GM21619 (cell line): ENCODE results near the gene LSS.

Experiments used
- ATAC-seq: cut with Tn5 transposase; IDR thresholded peaks from one replicate; pipeline ENCODE4 v1.9.1; 2021; ENCODE audit not compliant: unreplicated experiment

The LSS gene

GRCh38 chr21:46219591-46220239 lies 8.9 kb downstream of the LSS start:
- ATAC-seq, result no peak

GRCh38 chr21:46218906-46219590 lies 9.5 kb downstream of the LSS start:
- ATAC-seq, result no peak

GRCh38 chr21:46217511-46218196 lies 10.9 kb downstream of the LSS start:
- no peak for ATAC-seq

DNA sequence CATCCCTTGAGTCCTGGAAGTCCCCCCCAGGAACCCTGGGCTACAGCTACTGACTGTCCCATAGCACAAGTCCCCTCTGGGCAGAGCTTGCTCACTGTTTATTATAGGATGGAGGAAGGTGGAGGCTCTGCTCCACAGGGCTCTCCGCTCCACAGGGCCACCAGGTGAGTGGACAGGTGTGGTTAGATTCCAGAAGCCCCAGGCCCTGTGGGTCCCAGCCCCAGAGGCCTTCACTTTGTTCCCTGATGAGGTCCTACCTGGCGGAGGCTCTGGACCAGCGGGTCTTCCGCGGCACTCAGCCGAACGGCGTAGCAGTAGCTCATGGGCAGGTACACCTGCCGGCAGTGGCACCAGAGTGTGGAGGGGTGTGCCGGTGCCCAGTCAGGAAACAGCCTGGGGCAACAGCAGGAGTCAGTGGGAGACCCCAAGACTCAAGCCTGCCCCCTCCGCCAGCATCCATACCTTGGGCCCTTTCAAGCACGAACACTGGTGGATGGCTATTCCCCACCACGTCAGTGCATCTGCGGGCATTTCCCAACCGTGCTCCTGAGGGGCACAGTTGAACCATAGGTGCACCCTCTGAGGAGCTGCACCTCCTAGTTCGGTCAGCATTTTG lies 12.3 kb downstream of the LSS start:
- no peak for ATAC-seq

DNA sequence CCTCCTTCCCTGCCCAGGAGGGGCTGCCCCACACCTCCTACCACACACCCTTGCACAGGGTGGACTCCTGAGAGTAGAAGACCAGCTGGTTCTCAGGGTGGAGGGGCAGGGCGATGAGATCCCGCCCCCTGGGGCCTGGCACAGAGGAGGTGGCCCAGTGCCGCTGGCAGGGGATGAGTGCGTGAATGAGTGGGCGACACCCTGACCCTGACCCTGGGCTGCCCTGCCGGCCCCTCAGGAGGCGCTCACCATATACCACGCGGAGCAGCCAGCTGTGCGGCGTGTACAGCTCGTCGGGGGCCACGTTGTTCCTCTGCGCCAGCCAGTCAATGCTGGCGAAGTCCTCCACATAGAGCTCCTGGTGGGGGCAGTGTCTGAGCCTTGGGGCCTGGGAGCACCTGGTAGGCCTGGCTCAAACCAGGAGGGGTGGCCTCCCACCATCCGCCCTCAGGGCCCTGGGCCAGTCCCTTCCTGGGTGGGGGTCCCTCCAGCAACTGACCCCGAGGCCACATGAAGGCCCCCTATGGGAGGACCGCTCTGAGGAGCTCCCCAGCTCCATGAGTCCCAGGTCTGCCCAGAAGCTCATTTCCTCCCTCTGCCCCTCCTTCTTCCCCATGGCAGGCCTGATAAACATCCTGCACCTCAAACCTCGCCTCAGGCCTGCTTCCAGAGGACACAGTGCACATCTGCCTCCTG lies 13.0 kb downstream of the LSS start:
- no peak for ATAC-seq

- no peak for ATAC-seq
Observed at GRCh38 chr21:46214478-46215340, 13.9 kb downstream of the LSS start.

GRCh38 chr21:46213620-46214286 lies 14.8 kb downstream of the LSS start:
- ATAC-seq, result no peak

DNA sequence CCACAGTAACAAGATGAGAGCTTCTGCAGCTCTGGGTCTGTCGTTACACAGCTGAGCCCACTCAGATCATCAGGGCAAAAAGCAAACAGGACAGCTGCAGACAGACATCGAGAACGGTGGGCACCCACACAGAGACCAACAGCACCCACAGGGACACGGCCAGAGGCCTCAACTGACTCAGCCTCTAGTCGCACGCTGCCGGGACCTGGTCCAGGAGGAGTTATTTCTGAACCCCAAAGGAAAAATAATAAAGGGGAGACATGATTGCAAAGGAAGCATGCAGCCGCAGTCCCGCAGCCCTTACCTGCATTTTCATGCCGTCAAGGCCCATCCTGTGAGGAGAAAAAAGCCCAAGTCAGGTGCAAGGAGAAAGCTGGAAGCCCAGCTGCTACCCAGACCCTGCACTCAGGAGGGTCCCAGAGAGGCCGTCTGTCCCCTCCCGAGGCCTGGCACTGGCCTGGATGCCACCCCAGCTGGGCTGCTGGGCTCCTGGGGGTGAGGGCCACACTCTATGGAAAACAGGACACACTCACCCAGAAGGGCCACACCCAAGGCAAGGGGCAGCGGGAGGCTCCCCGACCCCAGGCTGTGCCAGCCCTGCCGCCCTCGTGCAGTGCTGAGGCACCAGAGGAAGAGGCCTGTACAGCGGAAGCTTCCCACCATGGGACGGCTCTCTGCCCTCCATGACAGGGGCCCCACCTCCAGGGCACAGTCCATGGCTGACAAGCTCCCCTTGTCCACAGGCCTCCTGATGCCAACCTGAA lies 15.7 kb downstream of the LSS start:
- no peak for ATAC-seq

DNA sequence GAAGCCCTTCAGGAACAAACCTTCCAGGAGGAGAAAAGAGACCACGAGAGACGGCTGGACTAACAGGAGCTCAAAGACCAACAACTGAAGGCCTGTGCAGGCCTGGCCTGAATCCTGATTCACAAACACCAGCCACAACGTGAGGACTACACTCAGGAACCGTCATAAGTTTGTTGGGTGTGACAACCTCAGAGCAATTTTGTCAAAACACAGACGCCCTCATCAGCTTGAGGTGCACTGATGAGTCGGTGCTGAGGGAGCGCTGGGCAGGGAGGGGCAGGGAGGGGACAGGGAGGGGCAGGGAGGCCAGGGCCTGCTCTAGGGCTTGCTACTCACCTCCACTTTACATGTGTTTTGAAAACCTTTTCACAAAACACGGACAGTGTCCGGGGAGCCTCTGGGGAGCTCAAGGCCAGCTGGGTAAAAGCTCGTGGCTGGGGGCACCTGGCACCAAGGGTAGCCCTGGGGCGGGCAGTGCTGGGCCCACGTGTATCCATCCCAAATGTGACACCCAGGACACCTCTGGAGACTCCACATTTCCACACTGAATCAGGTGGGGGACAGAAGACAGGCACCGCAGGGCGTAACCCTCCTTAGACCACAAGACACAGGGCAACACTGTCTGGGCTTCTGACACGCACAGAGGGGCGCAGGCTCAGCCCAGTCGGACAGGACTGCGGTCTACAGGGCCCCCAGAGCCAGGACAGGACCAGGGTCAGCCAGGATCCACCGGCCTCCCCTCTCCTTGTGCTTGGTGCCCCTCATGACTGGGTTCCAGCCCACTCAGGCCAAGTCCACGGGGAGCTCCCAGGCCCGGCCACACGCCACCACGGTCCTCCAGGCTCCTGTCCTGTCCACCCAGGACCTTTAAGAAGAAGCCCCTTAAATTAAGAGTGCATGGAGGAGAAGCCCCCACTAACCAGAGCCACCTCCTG lies 16.5 kb downstream of the LSS start:
- ATAC-seq, result no peak

- ATAC-seq, result no peak
Observed at GRCh38 chr21:46211376-46211775, 17.2 kb downstream of the LSS start.

GRCh38 chr21:46210378-46211136 lies 18.0 kb downstream of the LSS start:
- ATAC-seq, result no peak

DNA sequence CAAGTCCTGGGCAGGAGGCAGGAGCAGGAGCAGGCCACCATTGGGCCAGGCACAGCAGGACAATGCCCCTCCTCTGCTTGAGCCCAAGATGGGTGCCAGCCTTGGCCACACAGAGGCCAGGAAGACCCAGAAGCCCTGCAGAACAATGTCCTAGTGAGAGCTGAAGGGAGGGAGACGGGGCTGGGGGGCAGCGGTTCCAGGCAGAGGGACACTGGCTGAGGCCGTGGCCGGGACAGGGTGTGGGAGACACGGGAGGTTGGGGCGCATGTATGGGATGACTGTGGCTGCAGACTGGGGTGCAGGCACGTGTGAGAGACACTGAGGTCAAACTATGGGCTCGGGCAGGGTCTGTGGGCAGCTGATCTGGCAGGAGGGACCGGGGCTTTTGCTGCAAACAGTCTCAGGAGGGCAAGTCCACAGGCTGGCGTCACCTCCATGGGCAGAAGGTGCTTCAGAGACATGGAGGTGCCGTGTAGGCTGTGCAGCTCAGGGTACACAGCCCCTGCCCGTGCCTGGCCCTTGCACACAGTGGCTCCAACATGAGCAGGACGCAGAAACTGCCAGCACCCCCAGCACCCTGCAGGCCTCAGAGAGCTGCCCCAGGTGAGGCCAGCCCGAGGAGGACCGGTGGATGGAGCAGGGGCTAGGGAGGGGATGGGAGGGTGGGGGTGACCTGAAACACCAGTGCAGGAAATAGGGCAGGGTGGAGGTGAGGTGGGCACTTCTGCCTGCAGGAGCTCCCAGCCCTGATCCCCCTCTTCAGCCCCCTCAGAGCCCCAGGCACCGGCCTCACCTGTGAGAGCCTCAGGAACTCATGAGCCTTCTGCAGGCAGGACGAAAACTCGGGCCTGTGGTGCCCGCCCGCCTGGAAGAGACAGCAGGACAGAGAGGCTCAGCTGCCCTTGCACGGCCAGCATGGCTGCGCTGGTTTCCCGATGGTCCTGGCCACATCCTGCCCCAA lies 19.5 kb downstream of the LSS start:
- ATAC-seq, result no peak

- no peak for ATAC-seq
Observed at GRCh38 chr21:46207920-46208591, 20.5 kb downstream of the LSS start.

DNA sequence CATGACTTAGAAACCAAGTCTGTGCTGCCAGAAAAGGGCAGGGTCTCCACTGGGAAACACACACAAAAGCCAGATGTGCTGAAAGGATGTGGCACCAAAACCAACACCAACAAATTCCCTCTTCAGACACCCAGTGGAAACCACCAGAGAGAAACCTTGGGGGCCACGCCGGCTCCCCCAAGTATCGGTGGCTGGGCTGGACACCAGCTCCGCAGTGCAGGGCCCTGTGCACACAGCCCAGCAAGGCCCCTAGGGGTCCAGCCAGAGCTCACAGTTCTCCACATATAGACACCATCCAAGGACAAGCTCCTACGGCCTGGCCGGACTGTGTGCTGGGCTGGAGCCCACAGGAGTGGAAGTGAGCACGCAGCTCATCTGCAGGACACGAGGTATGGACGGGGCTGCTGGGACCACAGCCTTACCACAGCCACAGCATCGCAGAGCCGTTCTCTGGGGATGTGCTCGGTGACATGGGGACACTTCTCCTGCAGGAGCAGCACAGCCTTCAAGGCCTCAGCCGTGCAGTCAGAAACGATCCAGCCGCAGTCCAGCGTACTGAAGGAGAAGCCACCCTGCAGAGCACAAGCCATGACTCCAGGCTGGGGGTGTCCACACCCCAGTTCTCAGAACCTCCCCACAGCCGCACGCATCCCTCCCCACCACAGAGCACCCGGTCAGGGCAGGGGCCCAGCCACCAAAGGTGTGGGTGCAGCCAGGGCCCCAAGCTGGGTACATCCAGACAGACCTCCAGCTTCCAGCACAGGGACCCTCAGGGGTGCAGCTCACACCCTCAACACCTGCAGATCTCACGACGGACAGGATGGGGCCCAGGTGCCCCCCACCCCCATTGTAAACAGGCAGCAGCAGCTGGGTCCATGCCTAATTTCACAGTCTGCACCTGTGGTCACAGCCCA lies 21.3 kb downstream of the LSS start:
- ATAC-seq, result no peak
